Astrocyte of the spinal cord (primary cell): ENCODE results near the gene HOXA9.

Source experiments
- DNase-seq: peaks from one replicate; pipeline ENCODE4 v3.0.0; 2011; ENCODE audit warnings: low read depth, low spot score
- H3K4me3 ChIP-seq: 2 replicates; pipeline ENCODE4 v1.5.1; 2011; ENCODE audit warnings: low read depth, mild to moderate bottlenecking, low read length, moderate library complexity
- CTCF ChIP-seq: IDR thresholded peaks from 2 replicates; pipeline ENCODE4 v1.5.1; 2012; ENCODE audit warnings: low read depth, mild to moderate bottlenecking, low read length, inconsistent platforms
- in situ Hi-C: cut with HindIII; loops from 2 replicates; pipeline ENCODE4 v1.10.0; 2017; ENCODE audit warnings: low sequenced_read_pairs

HOXA9 gene

GRCh38 chr7:27115221-27116026 is 49.9 kb downstream of the HOXA9 start:
- peak; percentile 86 for DNase-seq
- in situ Hi-C loops = no loop called here
- H3K4me3 ChIP-seq = peak overlapping the region; percentile 89
- no peak for TF ChIP-seq CTCF

- in situ Hi-C loops = no loop called here
- DNase-seq = no peak
- H3K4me3 ChIP-seq = peak overlapping the region; percentile 89
- TF ChIP-seq CTCF = no peak
Observed at GRCh38 chr7:27114881-27115220, 50.5 kb downstream of the HOXA9 start.

- peak overlapping the region; percentile 89 for H3K4me3 ChIP-seq
- in situ Hi-C loops = no loop called here
- TF ChIP-seq CTCF = no peak
- peak; percentile 88 for DNase-seq
Observed at GRCh38 chr7:27113991-27114769, 51.2 kb downstream of the HOXA9 start.

- peak overlapping the region; percentile 89 for H3K4me3 ChIP-seq
- TF ChIP-seq CTCF = no peak
- DNase-seq = peak; percentile 91
- in situ Hi-C loops = no loop called here
Observed at GRCh38 chr7:27112955-27113949, 52.1 kb downstream of the HOXA9 start.
